GM21529 (cell line): ENCODE results near the gene LDLRAP1.

Source experiments
- ATAC-seq: cut with Tn5 transposase; IDR thresholded peaks from one replicate; pipeline ENCODE4 v1.9.1; 2021; ENCODE audit not compliant: unreplicated experiment

LDLRAP1 gene

GRCh38 chr1:25560788-25561187 lies 17.4 kb downstream of the LDLRAP1 start:
- ATAC-seq = no peak

- no peak for ATAC-seq
Measured at GRCh38 chr1:25561421-25562100, 18.2 kb downstream of the LDLRAP1 start.

GRCh38 chr1:25562101-25562927 lies 18.9 kb downstream of the LDLRAP1 start:
- ATAC-seq = peak; percentile 76

- no peak for ATAC-seq
Measured at GRCh38 chr1:25562928-25563283, 19.5 kb downstream of the LDLRAP1 start.

GRCh38 chr1:25563330-25564215 lies 20.2 kb downstream of the LDLRAP1 start:
- ATAC-seq = no peak

- no peak for ATAC-seq
Measured at GRCh38 chr1:25564777-25565574, 21.6 kb downstream of the LDLRAP1 start.

- ATAC-seq = no peak
Measured at GRCh38 chr1:25565626-25566025, 22.2 kb downstream of the LDLRAP1 start.

- no peak for ATAC-seq
Measured at GRCh38 chr1:25566176-25566729, 22.8 kb downstream of the LDLRAP1 start.

GRCh38 chr1:25566730-25567341 lies 23.4 kb downstream of the LDLRAP1 start:
- no peak for ATAC-seq

- ATAC-seq = no peak
Measured at GRCh38 chr1:25567710-25568089, 24.3 kb downstream of the LDLRAP1 start.

GRCh38 chr1:25568090-25568833 lies 24.9 kb downstream of the LDLRAP1 start:
- ATAC-seq = no peak

GRCh38 chr1:25568834-25569596 lies 25.6 kb downstream of the LDLRAP1 start:
- no peak for ATAC-seq

- ATAC-seq = no peak
Measured at GRCh38 chr1:25569597-25570396, 26.4 kb downstream of the LDLRAP1 start.

GRCh38 chr1:25570798-25571521 lies 27.6 kb downstream of the LDLRAP1 start:
- ATAC-seq = no peak

- no peak for ATAC-seq
Measured at GRCh38 chr1:25571522-25571970, 28.1 kb downstream of the LDLRAP1 start.

- no peak for ATAC-seq
Measured at GRCh38 chr1:25572107-25572506, 28.7 kb downstream of the LDLRAP1 start.
